H1 (cell line): Measurements from ENCODE around the gene SPG7.

ENCODE experiments used
- ATF3 ChIP-seq: IDR thresholded peaks from 2 replicates; pipeline ENCODE4 v1.6.1; 2011; ENCODE audit warnings: low read depth, mild to moderate bottlenecking, low read length; ENCODE audit not compliant: insufficient read depth
- CBX5 ChIP-seq: fragments of 300-800, 300-1000 bp; sonication (generic); IDR thresholded peaks from 2 replicates; pipeline ENCODE4 v1.7.1; 2016; ENCODE audit warnings: antibody characterized with exemption, low read length, low read depth
- CTCF ChIP-seq, 3 experiments: IDR thresholded peaks; 1 replicate in 2 of 3; 2 replicates in 1 of 3; pipeline versions ENCODE4 v1.5.1 to v1.6.1; 2011; ENCODE audit warnings: low read length in 3 of 3, mild to moderate bottlenecking in 3 of 3, inconsistent platforms in 2 of 3, low read depth in 1 of 3, moderate library complexity in 1 of 3; ENCODE audit not compliant: insufficient read depth in 1 of 3; ENCODE audit errors: control extremely low read depth in 1 of 3
- NRF1 ChIP-seq: IDR thresholded peaks from 2 replicates; pipeline ENCODE4 v1.6.1; 2011; ENCODE audit warnings: mild to moderate bottlenecking, low read depth, low read length, improper control_type of control experiment
- RFX5 ChIP-seq: IDR thresholded peaks from 2 replicates; pipeline ENCODE4 v1.6.1; 2011; ENCODE audit warnings: low read depth, low read length, improper control_type of control experiment, borderline replicate concordance

- TF ChIP-seq CTCF (IDR thresholded peaks at IDR 0.05; ENCODE audit: control extremely low read depth in 1 of 3, insufficient read depth in 1 of 3, low read depth in 1 of 3, low read length in 3 of 3) (no peak), CBX5 (no peak), RFX5 (no peak), ATF3 (no peak), NRF1 (no peak)
Observed at GRCh38 chr16:89571636-89572035, 63.4 kb downstream of the SPG7 start.
